Fibroblast of skin of left biceps (primary cell): ENCODE measurements around the gene ERVV-1.
"Not testable (repeated sequence)": the region's sequence is repeated elsewhere in the genome, so short reads cannot be mapped to it uniquely, and the experiment has no call there.

Experiments used
- DNase-seq, 2 experiments: peaks; one replicate each; pipeline ENCODE4 v3.0.0-alpha.2; 2013; ENCODE audit warnings: low read depth in 2 of 2

The ERVV-1 gene, protein sequence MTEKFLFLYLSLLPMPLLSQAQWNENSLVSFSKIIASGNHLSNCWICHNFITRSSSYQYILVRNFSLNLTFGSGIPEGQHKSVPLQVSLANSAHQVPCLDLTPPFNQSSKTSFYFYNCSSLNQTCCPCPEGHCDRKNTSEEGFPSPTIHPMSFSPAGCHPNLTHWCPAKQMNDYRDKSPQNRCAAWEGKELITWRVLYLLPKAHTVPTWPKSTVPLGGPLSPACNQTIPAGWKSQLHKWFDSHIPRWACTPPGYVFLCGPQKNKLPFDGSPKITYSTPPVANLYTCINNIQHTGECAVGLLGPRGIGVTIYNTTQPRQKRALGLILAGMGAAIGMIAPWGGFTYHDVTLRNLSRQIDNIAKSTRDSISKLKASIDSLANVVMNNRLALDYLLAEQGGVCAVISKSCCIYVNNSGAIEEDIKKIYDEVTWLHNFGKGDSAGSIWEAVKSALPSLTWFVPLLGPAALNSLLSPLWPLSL

GRCh38 chr19:53013621-53014020 is at the start of gene ERVV-1:
Gene ERVV-1 (plus strand): TSS chr19:53013921. CDS start chr19:53014091, 170 bp downstream.
- no peak for DNase-seq

DNA sequence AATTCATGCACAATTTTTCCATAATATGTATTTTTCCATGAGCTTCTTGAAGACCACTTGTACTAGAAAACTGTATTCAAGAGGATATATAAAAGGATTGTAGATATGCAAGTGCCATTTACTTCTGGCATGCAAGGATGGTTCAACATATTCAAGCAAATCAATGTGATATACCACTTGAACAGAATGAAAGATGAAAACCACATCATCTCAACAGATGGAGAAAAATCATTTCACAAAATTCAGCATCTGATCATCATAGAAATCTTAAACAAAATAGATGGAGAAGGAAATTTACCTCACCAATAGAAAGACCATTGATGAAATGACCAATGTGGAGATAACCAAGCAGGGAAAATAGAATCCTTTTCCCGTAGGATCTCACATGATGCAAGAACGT is 45.9 kb upstream of the ERVV-1 start:
- DNase-seq, result no peak

- no peak for DNase-seq
Observed at GRCh38 chr19:52981329-52981728, 32.4 kb upstream of the ERVV-1 start.

DNA sequence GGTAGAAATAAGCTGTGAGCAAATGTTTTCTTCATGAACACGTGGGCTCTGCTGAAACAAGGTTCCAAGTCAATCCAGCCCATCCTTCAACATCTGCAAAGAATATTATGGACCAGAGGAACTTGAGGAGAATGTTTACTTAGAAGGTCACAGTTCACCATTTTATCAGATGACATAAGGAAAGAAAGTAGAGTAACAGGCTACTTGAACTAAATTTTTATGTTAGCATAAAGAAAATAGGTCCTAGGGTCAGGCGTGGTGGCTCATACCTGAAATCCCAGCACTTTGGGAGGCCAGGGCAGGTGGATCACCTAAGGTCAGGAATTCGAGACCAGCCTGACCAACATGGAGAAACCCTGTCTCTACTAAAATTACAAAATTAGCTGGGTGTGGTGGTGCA is 30.6 kb upstream of the ERVV-1 start:
- DNase-seq, result not testable (repeated sequence)

DNA sequence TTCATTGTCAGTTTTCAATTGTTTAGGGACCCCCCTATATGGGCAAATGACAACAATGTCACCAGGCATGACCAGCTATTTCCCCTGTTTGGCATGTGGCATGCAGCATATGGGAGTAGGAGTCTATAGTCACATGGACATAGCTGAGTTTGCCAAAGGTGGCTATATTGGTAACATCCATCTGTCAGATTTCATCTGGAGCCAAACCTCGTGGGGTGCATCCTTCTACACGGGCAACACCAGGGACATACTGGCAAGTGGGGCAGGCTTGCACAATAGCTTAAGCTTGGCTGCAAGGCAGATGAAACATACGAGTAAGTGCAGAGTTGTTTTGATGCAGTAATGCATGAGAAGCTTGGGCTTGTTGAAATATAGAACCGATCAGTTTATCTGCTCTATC is 26.5 kb upstream of the ERVV-1 start:
- DNase-seq, result no peak

- no peak for DNase-seq
Observed at GRCh38 chr19:52988506-52988905, 25.2 kb upstream of the ERVV-1 start.

DNA sequence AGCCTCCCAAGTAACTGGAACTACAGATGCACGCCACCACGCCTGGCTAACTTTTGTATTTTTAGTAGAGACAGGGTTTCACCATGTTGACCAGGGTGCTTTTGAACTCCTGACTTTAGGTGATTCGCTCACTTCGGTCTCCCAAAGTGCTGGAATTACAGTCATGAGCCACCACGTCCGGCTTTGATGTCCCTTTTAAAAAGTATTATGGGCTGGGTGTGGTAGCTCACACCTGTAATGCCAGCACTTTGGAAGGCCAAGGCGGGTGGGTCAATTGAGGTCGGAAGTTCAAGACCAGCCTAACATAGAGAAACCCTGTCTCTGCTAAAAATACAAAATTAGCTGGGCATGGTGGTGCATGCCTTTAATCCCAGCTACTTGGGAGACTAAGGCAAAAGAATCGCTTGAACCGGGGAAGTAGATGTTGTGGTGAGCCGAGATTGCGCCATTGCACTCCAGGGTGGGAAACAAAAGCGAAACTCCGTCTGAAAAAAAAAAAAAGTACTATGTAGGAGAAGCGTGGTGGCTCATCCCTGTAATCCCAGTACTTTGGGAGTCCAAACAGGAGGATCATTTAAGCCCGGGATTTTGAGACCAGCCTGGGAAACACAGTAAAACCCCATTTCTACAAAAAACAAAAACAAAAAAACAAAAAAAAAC is 22.8 kb upstream of the ERVV-1 start:
- no peak for DNase-seq

DNA sequence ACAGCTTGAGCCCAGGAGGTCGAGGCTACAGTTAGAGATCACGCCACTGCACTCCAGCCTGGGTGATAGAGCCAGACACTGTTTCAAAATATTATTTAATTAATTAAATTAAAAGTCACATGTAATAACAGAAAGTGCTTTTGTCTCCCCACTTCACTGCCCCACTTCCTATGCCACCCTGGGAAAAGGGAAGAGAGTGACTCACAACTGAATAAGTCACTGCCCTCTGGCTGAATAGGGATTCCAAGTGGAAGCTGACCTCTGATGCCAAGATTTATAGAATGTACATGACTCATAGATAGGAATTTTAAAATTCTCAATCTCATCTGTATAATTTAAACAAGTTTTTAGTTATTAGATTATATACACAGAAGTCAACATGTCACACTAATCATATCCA is 22.2 kb upstream of the ERVV-1 start:
- peak in 1 of 2 experiments; percentile 1 for DNase-seq

DNA sequence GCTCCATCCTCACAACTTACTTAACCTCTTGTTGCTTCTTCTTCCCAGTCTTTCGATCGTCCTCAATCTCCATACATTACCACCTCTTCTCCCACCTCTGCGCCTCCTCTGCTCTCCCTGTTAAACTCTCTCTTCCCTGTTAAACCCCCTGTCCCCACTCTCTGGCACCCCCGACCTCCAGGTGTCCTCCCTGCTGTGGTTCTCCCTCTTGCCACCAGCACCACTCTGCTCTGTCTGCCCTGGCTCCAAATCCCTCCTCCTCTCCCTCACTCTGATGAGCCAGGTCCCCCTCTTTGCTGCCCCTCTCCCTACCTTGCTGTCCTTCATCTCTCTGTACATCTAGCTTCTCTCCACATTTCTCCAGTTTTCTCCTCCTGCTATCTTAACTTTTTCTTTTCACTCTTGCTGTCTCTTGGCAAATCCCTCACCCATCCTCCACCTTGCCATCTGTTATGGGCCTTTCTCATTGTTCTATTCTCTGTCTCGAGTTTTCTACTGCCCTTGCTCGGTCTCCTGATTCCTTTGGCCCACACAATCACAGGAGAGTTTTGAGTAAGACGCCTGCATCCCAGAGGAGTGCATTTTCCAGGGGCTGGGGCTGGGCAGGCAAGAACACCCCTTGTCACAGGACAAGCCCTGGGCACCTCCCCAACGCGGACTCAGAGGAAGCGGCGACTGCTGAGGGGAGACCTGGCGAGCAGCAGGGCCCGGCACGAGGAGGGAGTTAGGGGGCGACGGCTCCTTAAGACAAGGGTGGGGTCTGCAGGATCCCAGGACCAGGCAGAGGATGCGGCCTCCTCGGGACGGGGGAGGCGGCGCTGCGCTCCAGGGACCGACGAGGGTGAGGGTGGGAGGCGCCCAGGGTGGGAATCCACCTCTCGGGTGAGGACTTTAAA is 21.4 kb upstream of the ERVV-1 start:
- DNase-seq, result no peak

GRCh38 chr19:52993342-52994178 is 20.2 kb upstream of the ERVV-1 start:
- DNase-seq, result peak; percentile 49 to 50

DNA sequence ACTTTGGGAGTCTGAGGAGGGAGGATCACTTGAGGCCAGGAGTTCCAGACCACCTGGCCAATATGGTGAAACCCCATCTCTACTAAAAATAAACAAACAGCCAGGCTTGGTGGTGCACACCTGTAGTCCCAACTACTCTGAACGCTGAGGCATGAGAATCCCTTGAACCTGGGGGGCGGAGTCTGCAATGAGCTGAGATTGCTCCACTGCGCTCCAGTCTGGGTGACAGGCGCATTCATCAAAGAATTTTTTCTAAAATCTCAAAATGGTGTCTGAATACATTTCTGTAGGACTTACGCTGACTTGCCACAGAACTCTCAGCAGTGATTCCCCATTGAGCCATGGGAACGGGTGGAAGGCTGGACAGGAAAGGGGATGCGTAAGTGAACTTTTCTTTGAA is 18.0 kb upstream of the ERVV-1 start:
- DNase-seq, result no peak

- no peak for DNase-seq
Observed at GRCh38 chr19:52997975-52998374, 15.7 kb upstream of the ERVV-1 start.

GRCh38 chr19:53002479-53002878 is 11.2 kb upstream of the ERVV-1 start:
- no peak for DNase-seq

DNA sequence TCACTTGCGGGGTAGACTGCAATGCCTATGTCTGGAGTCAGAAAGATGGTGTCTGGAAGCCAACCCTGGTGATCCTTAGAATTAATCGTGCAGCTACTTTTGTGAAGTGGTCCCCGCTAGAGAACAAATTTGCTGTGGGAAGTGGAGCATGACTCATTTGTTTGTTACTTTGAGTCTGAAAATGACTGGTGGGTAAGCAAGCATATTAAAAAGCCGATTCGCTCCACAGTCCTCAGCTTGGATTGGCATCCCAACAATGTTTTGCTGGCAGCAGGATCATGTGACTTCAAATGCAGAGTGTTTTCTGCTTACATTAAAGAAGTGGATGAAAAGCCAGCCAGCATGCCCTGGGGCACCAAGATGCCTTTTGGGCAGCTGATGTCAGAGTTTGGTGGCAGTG is 9.5 kb upstream of the ERVV-1 start:
- no peak for DNase-seq

DNA sequence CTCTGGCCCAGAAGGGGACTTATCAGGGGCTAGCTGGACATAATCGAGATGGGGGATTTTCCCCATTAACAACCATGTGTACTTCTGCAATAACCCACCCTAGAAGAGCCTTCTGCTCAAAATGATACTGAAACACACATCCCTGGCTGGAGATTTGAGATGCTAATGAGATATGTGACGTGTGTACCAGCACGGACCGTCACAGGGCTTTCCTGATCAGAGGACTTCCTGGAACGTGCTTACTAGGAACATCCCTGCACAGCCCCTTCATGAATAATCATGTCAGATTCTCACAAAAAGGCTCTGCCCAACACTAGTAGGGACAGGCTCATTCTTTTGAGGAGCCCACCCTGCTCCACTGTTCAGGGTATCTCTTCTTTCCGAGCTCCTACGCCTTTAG is 6.5 kb upstream of the ERVV-1 start:
- no peak for DNase-seq

GRCh38 chr19:53007606-53008005 is 6.1 kb upstream of the ERVV-1 start:
- no peak for DNase-seq

DNA sequence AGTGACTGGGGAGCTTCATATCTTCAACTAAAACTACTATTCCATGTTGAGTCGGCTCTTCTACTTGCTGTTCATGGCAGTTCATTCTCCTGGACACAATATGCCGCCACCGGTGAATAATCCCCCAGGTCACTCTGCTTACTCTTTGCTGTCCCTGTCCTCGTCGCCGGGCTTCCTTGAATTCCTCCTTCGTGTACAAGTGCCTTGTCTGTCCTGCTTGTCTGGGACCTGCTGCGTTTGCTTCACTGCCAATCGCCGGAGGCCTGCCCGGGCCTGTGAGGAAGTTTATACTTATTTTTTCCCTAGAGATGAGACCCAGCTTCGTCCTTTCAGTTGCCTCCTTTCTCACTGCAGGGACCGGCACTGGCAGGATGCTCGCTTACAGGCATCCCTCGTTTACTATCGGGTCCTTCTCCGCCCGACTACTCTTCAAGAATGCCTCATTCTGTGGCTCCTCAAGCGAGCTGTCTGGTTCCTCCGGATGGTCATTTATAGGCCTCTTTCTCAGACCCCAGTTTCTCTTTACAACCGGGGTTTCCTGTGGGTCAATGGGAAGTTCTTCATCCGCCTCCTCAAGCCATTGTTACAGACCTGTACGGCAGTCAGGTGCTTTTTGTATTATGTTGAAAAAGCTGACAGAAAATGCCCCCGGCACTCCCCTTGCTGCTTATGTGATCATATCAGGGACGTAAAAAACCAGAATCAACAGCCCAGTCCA is 5.5 kb upstream of the ERVV-1 start:
- no peak for DNase-seq

DNA sequence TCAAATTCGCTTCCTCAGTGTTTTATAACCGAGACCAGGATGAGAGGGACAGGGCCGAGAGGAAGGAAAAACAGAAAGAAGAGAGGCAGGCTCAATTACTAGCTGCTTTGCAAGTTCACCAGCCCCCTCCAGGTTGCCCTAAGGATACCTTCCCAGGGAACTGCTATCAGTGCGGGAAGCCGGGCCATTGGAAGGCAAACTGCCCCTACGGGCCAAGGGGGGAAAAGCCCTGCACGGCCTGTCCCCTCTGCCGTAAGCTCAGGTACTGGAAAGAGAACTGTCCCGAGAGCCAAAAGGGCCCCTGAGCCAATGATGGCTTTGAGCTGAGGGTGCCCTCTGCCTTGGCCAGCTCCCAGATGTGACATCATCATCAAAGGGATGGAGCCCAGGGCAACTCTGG is 3.2 kb upstream of the ERVV-1 start:
- DNase-seq, result no peak

DNA sequence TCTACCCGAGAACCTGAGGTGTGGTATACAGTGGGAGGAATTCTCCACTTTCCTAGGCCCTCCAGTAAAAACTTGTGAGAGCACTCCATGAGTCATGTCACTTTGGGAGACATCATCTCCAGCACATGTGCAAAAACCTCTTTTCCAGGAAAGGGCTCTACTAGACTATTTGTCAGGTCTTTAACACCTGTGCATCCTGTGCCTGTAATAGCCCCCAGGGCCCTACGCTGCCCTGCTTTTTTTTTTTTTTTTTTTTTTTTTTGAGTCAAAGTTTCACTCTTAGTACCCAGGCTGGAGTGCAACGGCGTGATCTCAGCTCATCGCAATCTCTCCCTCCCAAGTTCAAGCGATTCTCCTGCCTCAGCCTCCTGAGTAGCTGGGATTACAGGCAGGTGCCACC is 1.7 kb upstream of the ERVV-1 start:
- no peak for DNase-seq

DNA sequence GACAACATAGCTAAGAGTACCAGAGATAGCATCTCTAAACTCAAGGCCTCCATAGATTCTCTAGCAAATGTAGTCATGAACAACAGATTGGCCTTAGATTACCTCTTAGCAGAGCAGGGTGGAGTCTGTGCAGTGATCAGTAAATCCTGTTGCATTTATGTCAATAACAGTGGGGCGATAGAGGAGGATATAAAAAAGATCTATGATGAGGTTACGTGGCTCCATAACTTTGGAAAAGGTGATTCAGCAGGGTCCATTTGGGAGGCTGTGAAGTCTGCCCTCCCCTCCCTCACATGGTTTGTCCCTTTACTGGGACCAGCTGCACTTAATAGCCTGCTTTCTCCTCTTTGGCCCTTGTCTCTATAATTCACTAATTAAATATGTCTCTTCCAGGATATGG is 1.4 kb downstream of the ERVV-1 start:
- no peak for DNase-seq

DNA sequence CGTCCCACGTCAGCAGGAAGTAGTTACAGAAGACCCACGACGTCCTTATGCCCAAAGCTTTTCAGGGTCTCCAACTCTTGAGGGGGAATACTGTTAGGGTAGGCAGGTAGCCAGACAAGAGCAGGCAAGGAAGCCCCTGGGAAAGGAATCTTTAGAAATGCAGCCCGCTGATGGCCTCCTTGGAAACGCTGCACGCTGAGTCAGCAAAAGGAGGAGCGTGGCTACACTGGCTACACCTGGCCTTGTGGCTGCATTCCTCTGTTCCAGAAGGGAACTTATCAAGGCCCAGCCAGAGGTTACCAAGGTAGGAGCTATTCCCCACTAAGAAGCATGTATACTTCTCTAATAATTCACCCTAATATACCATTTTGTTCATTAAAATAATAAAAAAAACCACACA is 2.0 kb downstream of the ERVV-1 start:
- DNase-seq, result no peak
